H1 (cell line): ENCODE results near the gene NKAPD1. TPM values are rescaled to one million over a fixed set of nuclear protein-coding genes. Genes with fewer than 3 reads are reported as not detected.

ENCODE experiments used
- CTCF ChIA-PET: fragments of 300-600 bp; sonication (Branson Sonifier 250); formaldehyde crosslinking; loops from one replicate; lab custom pipeline; 2021; ENCODE audit not compliant: partially characterized antibody; lab: Charles Lee
- POLR2A ChIA-PET: fragments of 300-600 bp; sonication (Branson Sonifier 250); formaldehyde crosslinking; loops from one replicate; lab custom pipeline; 2021; ENCODE audit warnings: inconsistent platforms; ENCODE audit not compliant: partially characterized antibody; lab: Charles Lee
- DNase-seq, 2 experiments: peaks; one replicate each; pipeline versions ENCODE4 v3.0.0 to v3.0.0-alpha.2; 2010 to 2022; ENCODE audit warnings: low spot score in 2 of 2, low read depth in 1 of 2, mixed read lengths in 1 of 2
- FAIRE-seq: peaks from 2 replicates; lab custom pipeline; 2011; peaks lifted over from hg19 to GRCh38; lab: Jason Lieb, UNC
- H2AFZ ChIP-seq: 2 replicates; pipeline ENCODE4 v1.8.1; 2012; ENCODE audit warnings: low read length, inconsistent platforms
- H2AK5ac ChIP-seq: 2 replicates; pipeline ENCODE4 v1.6.1; 2013; ENCODE audit warnings: low read depth, low read length
- H2BK120ac ChIP-seq: replicated peaks from 2 replicates; pipeline ENCODE3; 2013; ENCODE audit warnings: low read depth, low read length, inconsistent platforms
- H2BK12ac ChIP-seq: 2 replicates; pipeline ENCODE4 v1.6.1; 2013; ENCODE audit warnings: low read depth, low read length
- H2BK15ac ChIP-seq: 2 replicates; pipeline ENCODE4 v1.6.1; 2013; ENCODE audit warnings: low read length
- H2BK20ac ChIP-seq: 2 replicates; pipeline ENCODE4 v1.6.1; 2013; ENCODE audit warnings: low read length
- H2BK5ac ChIP-seq: 2 replicates; pipeline ENCODE4 v1.6.1; 2013; ENCODE audit warnings: low read depth, low read length
- H3K14ac ChIP-seq: 2 replicates; pipeline ENCODE4 v1.6.1; 2013; ENCODE audit warnings: inconsistent platforms; ENCODE audit not compliant: insufficient read length
- H3K18ac ChIP-seq: 2 replicates; pipeline ENCODE4 v1.6.1; 2013; ENCODE audit warnings: low read length; ENCODE audit errors: extremely low read depth
- H3K23ac ChIP-seq: 2 replicates; pipeline ENCODE4 v1.6.1; 2013; ENCODE audit warnings: inconsistent platforms; ENCODE audit not compliant: insufficient read length
- H3K23me2 ChIP-seq: 2 replicates; pipeline ENCODE4 v1.6.1; 2013; ENCODE audit warnings: low read depth, low read length
- H3K27ac ChIP-seq: 2 replicates; pipeline ENCODE4 v1.6.1; 2011; ENCODE audit warnings: low read depth, low read length, inconsistent platforms
- H3K27me3 ChIP-seq, 4 experiments: replicated peaks in 1 of 4; 1 replicate in 1 of 4; 2 replicates in 3 of 4; pipeline versions ENCODE4 v1.6.1 to v1.8.1; 2011 to 2013; ENCODE audit warnings: low read length in 3 of 4, mild to moderate bottlenecking in 3 of 4, inconsistent platforms in 2 of 4, mixed read lengths in 2 of 4, moderate library complexity in 1 of 4; ENCODE audit not compliant: control insufficient read depth in 3 of 4, insufficient read depth in 3 of 4; ENCODE audit errors: extremely low read depth in 1 of 4
- H3K36me3 ChIP-seq, 4 experiments: 2 replicates each; pipeline versions ENCODE4 v1.6.1 to v1.8.1; 2011 to 2013; ENCODE audit warnings: mild to moderate bottlenecking in 4 of 4, low read length in 3 of 4, moderate library complexity in 2 of 4, control low read depth in 1 of 4, inconsistent platforms in 1 of 4; ENCODE audit not compliant: insufficient read depth in 4 of 4, control insufficient read depth in 2 of 4
- H3K4ac ChIP-seq: replicated peaks from 2 replicates; pipeline ENCODE3; 2013; ENCODE audit warnings: low read length, low read depth, mixed read lengths, inconsistent platforms; ENCODE audit not compliant: insufficient read length
- H3K4me1 ChIP-seq, 4 experiments: replicated peaks in 1 of 4; 1 replicate in 1 of 4; 2 replicates in 3 of 4; pipeline versions ENCODE4 v1.6.1 to v1.8.1; 2011 to 2013; ENCODE audit warnings: low read length in 3 of 4, inconsistent platforms in 2 of 4, mixed read lengths in 1 of 4; ENCODE audit not compliant: insufficient read depth in 4 of 4, control insufficient read depth in 3 of 4
- H3K4me2 ChIP-seq, 2 experiments: 2 replicates each; pipeline versions ENCODE4 v1.6.1 to v1.8.1; 2011 to 2013; ENCODE audit warnings: low read depth in 2 of 2, low read length in 2 of 2, control low read depth in 1 of 2, inconsistent platforms in 1 of 2, mild to moderate bottlenecking in 1 of 2; ENCODE audit not compliant: insufficient read depth in 1 of 2
- H3K4me3 ChIP-seq, 4 experiments: fragments of 200-600, 300-600 bp in 1 of 4; sonication (generic), shearing (Covaris generic), sonication (Bioruptor Twin) in 1 of 4; 2 replicates each; pipeline versions ENCODE4 v1.5.1 to v1.8.1; 2011 to 2016; ENCODE audit warnings: low read length in 4 of 4, low read depth in 3 of 4, control low read depth in 2 of 4, inconsistent platforms in 2 of 4, mild to moderate bottlenecking in 2 of 4, mixed read lengths in 1 of 4, moderate library complexity in 1 of 4; ENCODE audit not compliant: insufficient read depth in 2 of 4; ENCODE audit errors: extremely low read depth in 1 of 4
- H3K56ac ChIP-seq: replicated peaks from 2 replicates; pipeline ENCODE3; 2013; ENCODE audit warnings: low read depth, mild to moderate bottlenecking, mixed read lengths, low read length, inconsistent platforms; ENCODE audit not compliant: insufficient read length
- H3K79me1 ChIP-seq: 2 replicates; pipeline ENCODE4 v1.6.1; 2013; ENCODE audit warnings: low read depth, low read length, control low read depth
- H3K79me2 ChIP-seq, 2 experiments: 2 replicates each; pipeline versions ENCODE4 v1.6.1 to v1.8.1; 2012 to 2013; ENCODE audit warnings: low read length in 2 of 2, mild to moderate bottlenecking in 2 of 2, inconsistent platforms in 1 of 2; ENCODE audit not compliant: insufficient read depth in 2 of 2, control insufficient read depth in 1 of 2
- H3K9ac ChIP-seq, 4 experiments: replicated peaks in 1 of 4; 1 replicate in 1 of 4; 2 replicates in 3 of 4; pipeline versions ENCODE4 v1.6.1 to v1.8.1; 2011 to 2013; ENCODE audit warnings: low read depth in 3 of 4, low read length in 3 of 4, control low read depth in 2 of 4, mild to moderate bottlenecking in 2 of 4, moderate library complexity in 2 of 4, inconsistent platforms in 1 of 4; ENCODE audit errors: extremely low read depth in 1 of 4
- H3K9me3 ChIP-seq, 2 experiments: 2 replicates each; pipeline versions ENCODE4 v1.6.1 to v1.8.1; 2012 to 2013; ENCODE audit warnings: mild to moderate bottlenecking in 2 of 2, moderate library complexity in 2 of 2, control low read depth in 1 of 2, inconsistent platforms in 1 of 2, low read depth in 1 of 2, low read length in 1 of 2, mixed read lengths in 1 of 2; ENCODE audit not compliant: insufficient read depth in 2 of 2
- H4K20me1 ChIP-seq, 2 experiments: replicated peaks in 1 of 2; 2 replicates each; pipeline versions ENCODE3 to v1.8.1; 2011 to 2013; ENCODE audit warnings: inconsistent platforms in 2 of 2, low read length in 2 of 2, mild to moderate bottlenecking in 1 of 2; ENCODE audit not compliant: insufficient read depth in 2 of 2, control insufficient read depth in 1 of 2
- H4K5ac ChIP-seq: 2 replicates; pipeline ENCODE4 v1.6.1; 2013; ENCODE audit warnings: low read length, low read depth, mixed read lengths, inconsistent platforms; ENCODE audit not compliant: insufficient read length
- H4K8ac ChIP-seq: 2 replicates; pipeline ENCODE4 v1.8.0; 2013; ENCODE audit warnings: mild to moderate bottlenecking, moderate library complexity, low read length, inconsistent platforms; ENCODE audit not compliant: insufficient read depth; ENCODE audit errors: extremely low read depth
- H4K91ac ChIP-seq: replicated peaks from 2 replicates; pipeline ENCODE3; 2013; ENCODE audit warnings: low read length, mixed read lengths, inconsistent platforms; ENCODE audit not compliant: insufficient read length
- BRCA1 ChIP-seq: IDR thresholded peaks from 2 replicates; pipeline ENCODE4 v1.6.1; 2012; ENCODE audit warnings: low read depth, low read length, improper control_type of control experiment
- CREB1 ChIP-seq: IDR thresholded peaks from 2 replicates; pipeline ENCODE4 v1.6.1; 2012; ENCODE audit warnings: inconsistent platforms
- KDM4A ChIP-seq: IDR thresholded peaks from one replicate; pipeline ENCODE4 v1.7.1; 2012; ENCODE audit warnings: low read depth, mild to moderate bottlenecking, moderate library complexity, low read length, inconsistent platforms; ENCODE audit not compliant: severe bottlenecking
- NANOG ChIP-seq: IDR thresholded peaks from 2 replicates; pipeline ENCODE4 v1.6.1; 2011; ENCODE audit warnings: low read length, low read depth, mild to moderate bottlenecking, inconsistent platforms; ENCODE audit not compliant: insufficient read depth, poor library complexity, severe bottlenecking
- POU5F1 ChIP-seq: IDR thresholded peaks from 2 replicates; pipeline ENCODE4 v1.6.1; 2011; ENCODE audit warnings: low read depth, mild to moderate bottlenecking, low read length, moderate library complexity
- SAP30 ChIP-seq: fragments of 300-600 bp; sonication (generic); IDR thresholded peaks from 2 replicates; pipeline ENCODE4 v1.7.1; 2012; ENCODE audit warnings: low read length, moderate library complexity, mild to moderate bottlenecking, inconsistent platforms; ENCODE audit not compliant: insufficient read depth, insufficient replicate concordance
- WGBS, 2 experiments: shearing (Covaris generic) in 1 of 2; methylation state at CpG; one replicate each; pipeline versions ENCODE4 v1.1.6 to v1.1.7; 2013 to 2015; ENCODE audit warnings: low lambda C conversion rate in 2 of 2, mixed read lengths in 2 of 2, inconsistent platforms in 1 of 2, low coverage in 1 of 2, missing lambda C conversion rate in 1 of 2; ENCODE audit not compliant: insufficient replicate concordance in 2 of 2, insufficient coverage in 1 of 2, insufficient read length in 1 of 2; ENCODE audit errors: extremely low coverage in 1 of 2, missing lambda C conversion rate in 1 of 2; 5-methylcytosine and 5-hydroxymethylcytosine counted together
- polyA plus RNA-seq, 7 experiments: library from polyadenylated mRNA; depleted of rRNA in 3 of 7; stranded (reverse) in 5 of 7; unstranded in 2 of 7; fragments of >200 nt in 5 of 7; fragments of 200-250 nt in 2 of 7; gene quantifications; 1 replicate in 5 of 7; 2 replicates in 1 of 7; 4 replicates in 1 of 7; pipeline versions ENCODE4 v1.2.1 to v1.2.3, GENCODE V29; 2011 to 2013; ENCODE audit warnings: missing spikeins in 2 of 7, mixed read lengths in 2 of 7
- total RNA-seq: library from RNA; stranded (reverse); fragmentation: NEBNext Ultra II Directional; extraction: Animal tissue kit (Norgen Biotek cat#: 25700); gene quantifications from 2 replicates; pipeline ENCODE4 v1.2.1, GENCODE V29; 2021

Gene NKAPD1
- total and polyA plus RNA-seq, 2 of the 8 experiments (the other 6 are each of a cell fraction or from before 2014, with no cell fraction given), result 6.7 to 16.7 TPM

- H3K27me3 ChIP-seq, result no peaks in the 10 kb centered on the region
Measured at GRCh38 chr11:112082729-112083128, 8.6 kb downstream of the NKAPD1 start.

More at GRCh38 chr11:112082729-112083128, 8.6 kb downstream of the NKAPD1 start:
- Histone ChIP-seq H3K79me1 (peaks cover 10% of the 10 kb centered on the region; the same call in 1 of the 2 replicates), H4K8ac (no peak overlapping the region), H3K4ac (no peak overlapping the region), H2BK20ac (no peak overlapping the region), H2BK15ac (no peak overlapping the region), H3K36me3 (peaks cover 12 to 64% (median 41%) of the 10 kb centered on the region in 4 experiments), H3K79me2 (peaks cover 3 to 27% of the 10 kb centered on the region in 2 experiments), H3K9me3 (no peaks in the 10 kb centered on the region), H3K23me2 (peaks cover 9% of the 10 kb centered on the region; the same call in 1 of the 2 replicates), H2BK12ac (no peak overlapping the region), H2BK120ac (no peak overlapping the region), H3K4me3 (no peak overlapping the region), H3K4me1 (peaks cover 0 to 1% (median 0%) of the 10 kb centered on the region in 4 experiments; a peak in 3 of 7 replicates), H3K56ac (no peak overlapping the region), H3K14ac (no peak overlapping the region), H4K5ac (no peak overlapping the region), H2AK5ac (no peak overlapping the region), H2AFZ (no peak overlapping the region), H2BK5ac (no peak overlapping the region), H3K4me2 (no peak overlapping the region), H4K20me1 (no peaks in the 10 kb centered on the region), H3K27ac (no peak overlapping the region), H3K23ac (no peak overlapping the region), H3K18ac (no peak overlapping the region), H3K9ac (no peak overlapping the region), H4K91ac (no peak overlapping the region)
- TF ChIP-seq CREB1 (no peak), BRCA1 (no peak), SAP30 (no peak), POU5F1 (no peak), NANOG (no peak), KDM4A (no peak)
- DNase-seq (no peak), FAIRE-seq (no peak)
- 85% methylated on average over 4 of the region's 4 CpGs; no CpG with 5 or more reads in 1 of the 2 experiments for WGBS, 2 experiments
- POLR2A ChIA-PET, result interaction anchor here (0.7 to 1.0 kb wide), 3 partner anchors 19 to 57 kb away, joined by 3 read pairs; partner anchors contain the start of gene DLAT
- CTCF ChIA-PET, result no interaction called here
